ENCODE data around the gene TTYH3. TPM values are rescaled to one million over a fixed set of nuclear protein-coding genes. Genes with fewer than 3 reads are reported as not detected.

Gene TTYH3
- total and polyA plus RNA-seq, 2 donors from 2014 or later = 22.5 to 55.0 TPM

DNA sequence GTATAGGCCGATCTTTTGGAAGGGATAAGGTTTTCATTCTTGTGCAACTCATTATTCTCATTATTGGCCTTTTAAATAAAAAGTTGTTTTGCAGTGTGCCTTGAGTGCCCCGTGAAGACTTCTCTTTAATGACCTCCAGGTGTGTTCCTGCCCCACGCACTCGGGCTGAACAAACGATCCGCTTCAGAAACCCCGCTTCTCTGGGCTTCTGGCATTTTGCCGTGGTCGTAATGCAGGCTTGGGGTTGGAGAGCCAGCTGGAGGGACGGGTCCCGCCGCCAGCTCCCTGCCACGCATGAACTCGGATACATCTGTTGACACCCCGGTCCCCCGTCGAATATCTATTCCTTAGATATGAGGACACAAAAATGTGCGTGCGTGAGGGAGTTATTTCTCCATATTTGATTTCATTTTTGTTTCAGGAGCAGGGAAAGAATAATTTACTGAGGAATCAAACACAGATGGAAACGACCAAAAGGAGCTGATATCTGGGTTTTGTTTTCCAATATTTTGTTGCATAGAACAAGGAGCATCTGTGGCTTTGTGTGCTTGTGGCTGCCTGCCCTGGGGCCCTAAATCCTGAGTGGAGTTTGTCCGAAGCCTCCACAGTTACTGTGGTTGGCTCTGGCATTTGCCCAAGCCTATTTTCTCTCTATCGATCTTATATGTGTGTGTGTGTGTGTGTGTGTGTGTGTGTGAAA is 17.0 kb upstream of the TTYH3 start:
- Histone ChIP-seq H3K9ac (ENCODE audit: low read length in 3 of 3) (peak overlapping the region in 1 of 3 donors; percentile 16), H3K9me3 (ENCODE audit: control insufficient read depth in 2 of 3, insufficient read depth in 1 of 3, low read length in 3 of 3) (no peaks in the 10 kb centered on the region), H3K27ac (ENCODE audit: low read depth in 2 of 2, low read length in 2 of 2) (no peak overlapping the region), H3K4me1 (ENCODE audit: control insufficient read depth in 2 of 3, insufficient read depth in 2 of 3, low read depth in 1 of 3, low read length in 3 of 3) (peaks cover 4 to 25% (median 10%) of the 10 kb centered on the region in 3 donors), H3K4me3 (ENCODE audit: low read length in 3 of 3) (peak overlapping the region in 1 of 3 donors; percentile 10), H3K36me3 (ENCODE audit: control insufficient read depth in 2 of 3, insufficient read depth in 3 of 3, low read length in 3 of 3) (peaks cover 0 to 5% (median 0%) of the 10 kb centered on the region in 3 donors), H3K27me3 (ENCODE audit: control insufficient read depth, insufficient read depth, low read length) (no peaks in the 10 kb centered on the region)
- peak in 4 of 5 donors; percentile 69 to 79 (median 74) for DNase-seq
- intact Hi-C loops (cut with DNase I) = no loop called here
- FAIRE-seq = no peak
- TF ChIP-seq, protein P1, sequence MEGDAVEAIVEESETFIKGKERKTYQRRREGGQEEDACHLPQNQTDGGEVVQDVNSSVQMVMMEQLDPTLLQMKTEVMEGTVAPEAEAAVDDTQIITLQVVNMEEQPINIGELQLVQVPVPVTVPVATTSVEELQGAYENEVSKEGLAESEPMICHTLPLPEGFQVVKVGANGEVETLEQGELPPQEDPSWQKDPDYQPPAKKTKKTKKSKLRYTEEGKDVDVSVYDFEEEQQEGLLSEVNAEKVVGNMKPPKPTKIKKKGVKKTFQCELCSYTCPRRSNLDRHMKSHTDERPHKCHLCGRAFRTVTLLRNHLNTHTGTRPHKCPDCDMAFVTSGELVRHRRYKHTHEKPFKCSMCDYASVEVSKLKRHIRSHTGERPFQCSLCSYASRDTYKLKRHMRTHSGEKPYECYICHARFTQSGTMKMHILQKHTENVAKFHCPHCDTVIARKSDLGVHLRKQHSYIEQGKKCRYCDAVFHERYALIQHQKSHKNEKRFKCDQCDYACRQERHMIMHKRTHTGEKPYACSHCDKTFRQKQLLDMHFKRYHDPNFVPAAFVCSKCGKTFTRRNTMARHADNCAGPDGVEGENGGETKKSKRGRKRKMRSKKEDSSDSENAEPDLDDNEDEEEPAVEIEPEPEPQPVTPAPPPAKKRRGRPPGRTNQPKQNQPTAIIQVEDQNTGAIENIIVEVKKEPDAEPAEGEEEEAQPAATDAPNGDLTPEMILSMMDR (IDR thresholded peaks at IDR 0.05; ENCODE audit: borderline replicate concordance, extremely low read depth, insufficient read depth) = no peak

DNA sequence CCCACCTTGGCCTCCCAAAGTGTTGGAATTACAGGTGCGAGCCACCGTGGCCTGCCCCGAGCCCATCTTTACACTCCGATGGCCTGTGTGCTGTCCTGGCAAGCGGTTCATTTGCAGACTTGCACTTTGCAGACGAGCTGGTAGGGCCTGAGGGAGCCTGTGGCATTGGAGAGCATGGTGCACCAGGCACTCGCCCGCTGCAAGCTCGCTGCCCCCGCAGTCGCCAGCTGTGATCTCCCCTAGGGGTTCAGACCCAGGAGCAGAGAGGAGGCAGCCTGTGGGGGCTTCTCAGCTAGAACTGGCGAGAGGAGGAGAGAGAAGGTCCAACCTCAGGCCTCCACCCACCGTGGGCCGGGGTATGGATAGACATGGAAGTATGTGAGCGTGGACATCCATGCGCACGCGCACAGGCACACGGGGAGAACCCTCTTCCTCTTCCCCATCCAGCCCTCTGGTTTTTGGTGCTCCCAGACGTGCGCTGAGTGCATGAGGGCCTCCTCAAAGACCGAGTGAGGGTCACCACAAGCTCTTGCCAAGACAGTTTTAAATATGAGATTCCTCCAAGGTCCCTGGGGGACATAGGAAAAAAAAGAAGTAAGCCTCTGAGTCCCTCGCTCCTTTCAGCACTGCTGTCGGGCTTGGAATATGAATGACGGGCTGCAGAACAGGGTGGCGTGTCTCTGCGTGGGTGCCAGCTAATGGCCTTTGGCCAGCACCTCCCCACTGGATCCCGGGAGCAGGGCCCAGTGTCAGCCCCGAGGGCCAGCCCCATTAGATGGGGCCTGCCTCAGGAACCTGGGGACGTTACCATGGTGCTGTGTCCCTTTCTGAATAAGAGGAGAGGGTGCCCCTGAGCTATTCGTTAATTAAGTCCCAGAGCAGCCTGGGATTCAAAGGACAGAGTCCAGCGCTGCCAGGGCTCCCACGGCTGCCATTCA is 15.1 kb upstream of the TTYH3 start:
- H3K9me3 ChIP-seq (ENCODE audit: control insufficient read depth in 2 of 3, insufficient read depth in 1 of 3, low read length in 3 of 3) = no peaks in the 10 kb centered on the region
- intact Hi-C loops (cut with DNase I) = no loop called here
- peak overlapping the region in 1 of 2 donors; percentile 32 for H3K27ac ChIP-seq (ENCODE audit: low read depth in 2 of 2, low read length in 2 of 2)
- H3K4me1 ChIP-seq (ENCODE audit: control insufficient read depth in 2 of 3, insufficient read depth in 2 of 3, low read depth in 1 of 3, low read length in 3 of 3) = peaks cover 5 to 30% (median 10%) of the 10 kb centered on the region in 3 donors
- FAIRE-seq = no peak
- H3K9ac ChIP-seq (ENCODE audit: low read length in 3 of 3) = no peak overlapping the region
- no peak overlapping the region for H3K4me3 ChIP-seq (ENCODE audit: low read length in 3 of 3)
- no peaks in the 10 kb centered on the region for H3K36me3 ChIP-seq (ENCODE audit: control insufficient read depth in 2 of 3, insufficient read depth in 3 of 3, low read length in 3 of 3)
- TF ChIP-seq, protein P1 (IDR thresholded peaks at IDR 0.05; ENCODE audit: borderline replicate concordance, extremely low read depth, insufficient read depth) = no peak
- DNase-seq = peak in 1 of 5 donors; percentile 61
- no peaks in the 10 kb centered on the region for H3K27me3 ChIP-seq (ENCODE audit: control insufficient read depth, insufficient read depth, low read length)

- H3K9me3 ChIP-seq (ENCODE audit: control insufficient read depth in 2 of 3, insufficient read depth in 1 of 3, low read length in 3 of 3) = no peaks in the 10 kb centered on the region
- H3K4me1 ChIP-seq (ENCODE audit: control insufficient read depth in 2 of 3, insufficient read depth in 2 of 3, low read depth in 1 of 3, low read length in 3 of 3) = peaks cover 6 to 34% (median 10%) of the 10 kb centered on the region in 3 donors
- H3K36me3 ChIP-seq (ENCODE audit: control insufficient read depth in 2 of 3, insufficient read depth in 3 of 3, low read length in 3 of 3) = no peaks in the 10 kb centered on the region
- FAIRE-seq (no peak), DNase-seq (peak in 1 of 5 donors; percentile 60)
- intact Hi-C loops (cut with DNase I) = no loop called here
- H3K27ac ChIP-seq (ENCODE audit: low read depth in 2 of 2, low read length in 2 of 2) = peak overlapping the region in 1 of 2 donors; percentile 32
- TF ChIP-seq, protein P1 (IDR thresholded peaks at IDR 0.05; ENCODE audit: borderline replicate concordance, extremely low read depth, insufficient read depth) = no peak
- no peak overlapping the region for H3K9ac ChIP-seq (ENCODE audit: low read length in 3 of 3)
- no peak overlapping the region for H3K4me3 ChIP-seq (ENCODE audit: low read length in 3 of 3)
- H3K27me3 ChIP-seq (ENCODE audit: control insufficient read depth, insufficient read depth, low read length) = no peaks in the 10 kb centered on the region
These were observed 14.4 kb upstream of the TTYH3 start for GRCh38 chr7:2617325-2617905.

Data from kidney (tissue), 14 donors.